ENCODE measurements around the gene COX4I1. TPM values are rescaled to one million over a fixed set of nuclear protein-coding genes. Genes with fewer than 3 reads are reported as not detected.

Gene COX4I1
- total RNA-seq: 304 and 475 TPM in 2 replicates

GRCh38 chr16:85799497-85800320 is at the start of gene COX4I1, which contains the start of gene EMC8:
TSS of gene COX4I1 (plus strand) at chr16:85799695. CDS start at chr16:85801206, 1,511 bp downstream.
TSS of gene EMC8 (minus strand) at chr16:85799544. CDS start at chr16:85799295, 249 bp downstream.

GRCh38 chr16:85750827-85751697 is 48.4 kb upstream of the COX4I1 start, which contains the start of gene C16orf74:
TSS of gene C16orf74 (minus strand) at chr16:85751096. CDS start at chr16:85735217, 15,879 bp downstream.

Other genes starting within 250 kb of the COX4I1 start
- gene GSE1, start 186.4 kb upstream of the COX4I1 start, total RNA-seq: 9.6 and 21.8 TPM in 2 replicates
- gene GINS2, start 110.7 kb upstream of the COX4I1 start, total RNA-seq: 7.2 and 8.7 TPM in 2 replicates
- gene C16orf74, start 48.6 kb upstream of the COX4I1 start, total RNA-seq: 8.4 and 11.0 TPM in 2 replicates
- gene EMC8, start 151 bp upstream of the COX4I1 start, total RNA-seq: 28.0 and 35.7 TPM in 2 replicates
- gene IRF8, start 99.5 kb downstream of the COX4I1 start, total RNA-seq: 0.32 and 23.8 TPM in 2 replicates

All from bladder microvascular endothelial cell (primary cell).